Upper lobe of right lung (tissue), 1 donor: ENCODE results near the gene TBC1D22A. TPM values are rescaled to one million over a fixed set of nuclear protein-coding genes. Genes with fewer than 3 reads are reported as not detected.

Experiments
- ATAC-seq: fragments of 200-7000 bp; cut with Tn5 transposase; one replicate; pipeline ENCODE4 v1.9.1; 2020; ENCODE audit warnings: mild to moderate bottlenecking, moderate library complexity
- DNase-seq: peaks from one replicate; pipeline ENCODE4 v3.0.0-alpha.2; 2020
- H3K27ac ChIP-seq: fragments of 200-600 bp; one replicate; pipeline ENCODE4 v1.8.0; 2022
- H3K27me3 ChIP-seq: fragments of 200-600 bp; one replicate; pipeline ENCODE4 v1.8.0; 2022; ENCODE audit warnings: mild to moderate bottlenecking
- H3K36me3 ChIP-seq: fragments of 200-600 bp; one replicate; pipeline ENCODE4 v1.8.0; 2022
- H3K4me1 ChIP-seq: fragments of 200-600 bp; one replicate; pipeline ENCODE4 v1.8.0; 2022
- H3K4me3 ChIP-seq: fragments of 200-600 bp; one replicate; pipeline ENCODE4 v1.8.0; 2022; ENCODE audit warnings: mild to moderate bottlenecking
- H3K9me3 ChIP-seq: fragments of 200-600 bp; one replicate; pipeline ENCODE4 v1.8.0; 2022
- intact Hi-C: fragments of 100-400 bp; cut with DNase I; formaldehyde crosslinking; loops from one replicate; pipeline ENCODE4 v1.11.0; 2022
- total RNA-seq: library from RNA; stranded (reverse); fragmentation: NEBNext Ultra II Directional; extraction: Animal tissue kit (Norgen Biotek cat#: 25700); gene quantifications from one replicate; pipeline ENCODE4 v1.2.1, GENCODE V29; 2021
- TF ChIP-seq, protein P1 (sequence below): fragments of 200-600 bp; IDR thresholded peaks from one replicate; pipeline ENCODE4 v1.8.0; 2022; ENCODE audit warnings: antibody characterized with exemption
- donor health status: DM: no; HTN: yes; CAD: no; lungs with severe emphysema.

The TBC1D22A gene
- total RNA-seq, 1 donor from 2014 or later = 31.3 TPM

DNA sequence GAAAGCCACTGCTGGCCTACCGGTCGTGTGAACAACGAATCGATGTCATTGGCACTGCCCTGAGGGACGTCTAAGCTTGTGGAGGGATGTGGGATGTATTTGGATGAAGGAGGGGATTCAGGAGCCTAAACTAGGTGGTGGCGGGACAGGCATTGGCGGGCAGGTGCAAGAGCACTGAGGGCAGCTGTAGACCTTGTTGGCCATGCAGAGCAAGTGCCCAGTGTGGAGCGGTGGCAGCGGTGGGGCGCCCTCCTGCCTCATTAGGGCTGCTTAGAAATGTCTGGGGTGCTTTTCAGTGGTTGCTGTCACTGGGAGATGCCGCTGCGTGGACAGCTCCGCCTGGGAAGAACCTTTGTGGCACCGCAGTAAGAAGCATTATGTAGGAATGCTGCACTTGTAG lies 220.2 kb downstream of the TBC1D22A start:
- H3K9me3 ChIP-seq = no peaks in the 10 kb centered on the region
- H3K4me3 ChIP-seq = no peak overlapping the region
- intact Hi-C loops = no loop called here
- no peaks in the 10 kb centered on the region for H3K27me3 ChIP-seq
- no peak overlapping the region for H3K27ac ChIP-seq
- TF ChIP-seq, protein P1, sequence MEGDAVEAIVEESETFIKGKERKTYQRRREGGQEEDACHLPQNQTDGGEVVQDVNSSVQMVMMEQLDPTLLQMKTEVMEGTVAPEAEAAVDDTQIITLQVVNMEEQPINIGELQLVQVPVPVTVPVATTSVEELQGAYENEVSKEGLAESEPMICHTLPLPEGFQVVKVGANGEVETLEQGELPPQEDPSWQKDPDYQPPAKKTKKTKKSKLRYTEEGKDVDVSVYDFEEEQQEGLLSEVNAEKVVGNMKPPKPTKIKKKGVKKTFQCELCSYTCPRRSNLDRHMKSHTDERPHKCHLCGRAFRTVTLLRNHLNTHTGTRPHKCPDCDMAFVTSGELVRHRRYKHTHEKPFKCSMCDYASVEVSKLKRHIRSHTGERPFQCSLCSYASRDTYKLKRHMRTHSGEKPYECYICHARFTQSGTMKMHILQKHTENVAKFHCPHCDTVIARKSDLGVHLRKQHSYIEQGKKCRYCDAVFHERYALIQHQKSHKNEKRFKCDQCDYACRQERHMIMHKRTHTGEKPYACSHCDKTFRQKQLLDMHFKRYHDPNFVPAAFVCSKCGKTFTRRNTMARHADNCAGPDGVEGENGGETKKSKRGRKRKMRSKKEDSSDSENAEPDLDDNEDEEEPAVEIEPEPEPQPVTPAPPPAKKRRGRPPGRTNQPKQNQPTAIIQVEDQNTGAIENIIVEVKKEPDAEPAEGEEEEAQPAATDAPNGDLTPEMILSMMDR = no peak
- DNase-seq (no peak), ATAC-seq (no peak)
- H3K4me1 ChIP-seq = no peaks in the 10 kb centered on the region
- peaks cover 8% of the 10 kb centered on the region for H3K36me3 ChIP-seq

DNA sequence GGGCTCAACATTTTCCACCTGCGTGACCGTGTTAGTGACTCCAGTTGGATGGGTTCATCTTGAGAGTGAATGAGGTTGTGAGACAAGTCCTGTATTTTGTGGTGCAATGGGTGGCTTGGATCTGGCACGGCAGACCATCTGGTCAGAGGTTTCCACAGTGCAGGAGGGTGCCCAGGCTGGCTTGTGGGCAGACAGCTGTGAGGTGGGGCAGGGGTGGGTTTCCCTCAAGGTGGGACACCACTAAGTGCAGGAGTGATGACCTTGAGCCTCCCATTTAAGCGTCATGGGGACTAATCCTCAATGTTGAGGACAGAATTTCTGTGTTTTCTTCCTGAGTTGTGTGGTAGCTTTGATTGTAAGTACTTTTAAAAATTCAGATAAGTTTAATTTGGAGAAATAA lies 220.6 kb downstream of the TBC1D22A start:
- Histone ChIP-seq H3K4me1 (no peaks in the 10 kb centered on the region), H3K9me3 (no peaks in the 10 kb centered on the region), H3K27ac (no peak overlapping the region), H3K36me3 (peaks cover 8% of the 10 kb centered on the region), H3K4me3 (no peak overlapping the region), H3K27me3 (no peaks in the 10 kb centered on the region)
- TF ChIP-seq, protein P1 = no peak
- DNase-seq (no peak), ATAC-seq (no peak)
- intact Hi-C loops = no loop called here

DNA sequence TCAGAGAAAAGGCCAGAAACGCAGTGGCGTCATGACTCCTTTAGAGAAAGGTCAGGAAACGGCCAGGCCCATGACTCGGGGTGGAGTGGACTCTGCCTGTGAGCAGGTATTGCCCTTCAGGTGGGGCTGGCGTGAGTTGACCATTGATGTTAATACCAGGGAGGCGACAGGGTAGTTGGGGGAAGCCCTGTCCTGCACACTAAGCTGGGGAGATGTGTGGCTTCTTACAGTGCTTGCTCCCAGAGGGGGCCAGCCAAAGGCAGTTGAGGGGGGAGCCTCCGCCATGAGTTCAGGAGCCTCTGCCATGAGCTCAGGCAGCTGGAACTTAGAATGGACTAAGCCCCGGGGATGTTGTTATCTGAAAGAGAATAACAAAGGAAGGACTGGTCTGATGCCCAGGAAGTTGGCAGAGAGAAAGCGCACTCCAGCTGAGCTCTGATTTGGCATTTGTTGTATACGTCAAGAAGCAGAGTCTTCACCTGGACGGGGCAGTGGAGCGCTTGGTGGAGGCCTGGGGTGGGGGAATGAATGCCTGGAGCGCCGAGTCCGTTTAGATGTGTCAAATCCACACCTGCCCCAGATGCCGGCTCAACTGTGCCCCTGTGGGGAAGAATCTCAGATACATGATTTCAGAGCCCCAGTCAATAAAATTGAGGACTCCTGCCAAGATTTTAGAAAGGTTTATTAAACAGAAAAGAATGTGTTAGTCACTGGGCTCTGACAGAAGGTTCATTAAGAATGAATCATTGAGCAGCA lies 222.5 kb downstream of the TBC1D22A start:
- no peaks in the 10 kb centered on the region for H3K9me3 ChIP-seq
- peaks cover 2% of the 10 kb centered on the region for H3K36me3 ChIP-seq
- DNase-seq (no peak), ATAC-seq (no peak)
- H3K4me3 ChIP-seq = no peak overlapping the region
- no peak overlapping the region for H3K27ac ChIP-seq
- no peaks in the 10 kb centered on the region for H3K27me3 ChIP-seq
- TF ChIP-seq, protein P1 = no peak
- intact Hi-C loops = no loop called here
- no peaks in the 10 kb centered on the region for H3K4me1 ChIP-seq

DNA sequence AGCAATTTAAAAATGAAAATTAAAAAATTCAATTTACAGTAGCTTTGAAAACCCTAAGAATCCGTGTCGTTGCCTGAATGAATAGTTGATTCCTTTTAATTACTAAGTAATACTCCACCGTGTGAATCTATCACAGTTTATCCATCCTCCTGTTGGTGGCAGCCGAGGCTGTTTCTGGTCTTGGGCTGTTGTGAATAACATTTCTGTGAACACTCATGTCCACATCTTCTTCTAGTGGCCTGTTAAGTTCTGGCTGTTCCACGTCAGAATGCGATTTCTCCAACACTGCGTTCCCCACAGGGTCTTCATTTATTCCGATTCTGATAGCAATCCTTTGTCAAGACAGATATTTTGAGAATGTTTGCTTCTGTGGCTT lies 223.0 kb downstream of the TBC1D22A start:
- intact Hi-C loops = no loop called here
- DNase-seq = no peak
- Histone ChIP-seq H3K36me3 (no peaks in the 10 kb centered on the region), H3K4me3 (no peak overlapping the region), H3K9me3 (no peaks in the 10 kb centered on the region), H3K4me1 (no peaks in the 10 kb centered on the region), H3K27ac (no peak overlapping the region), H3K27me3 (no peaks in the 10 kb centered on the region)
- TF ChIP-seq, protein P1 = no peak
- no peak for ATAC-seq

DNA sequence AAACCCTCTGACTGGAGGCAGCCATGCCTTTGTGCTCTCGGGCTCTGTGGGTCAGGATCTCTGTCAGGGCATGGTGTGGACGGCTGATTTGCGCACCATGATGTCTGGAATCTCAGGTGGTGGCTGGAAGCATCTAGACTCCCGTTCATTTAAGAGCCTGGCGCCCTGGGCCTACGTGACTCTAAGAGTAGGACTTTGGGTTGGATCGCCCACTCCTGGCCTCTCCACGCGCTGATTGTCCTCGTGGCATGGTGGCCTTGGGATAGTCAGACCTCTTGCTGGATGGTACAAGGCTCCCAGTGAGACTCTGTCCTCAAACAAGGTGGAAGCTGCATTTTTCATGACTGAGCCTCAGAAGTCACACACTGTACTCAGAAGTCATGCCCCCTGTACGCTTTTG lies 224.3 kb downstream of the TBC1D22A start:
- Histone ChIP-seq H3K27ac (no peak overlapping the region), H3K36me3 (peaks cover 6% of the 10 kb centered on the region), H3K4me3 (no peak overlapping the region), H3K4me1 (no peaks in the 10 kb centered on the region), H3K27me3 (no peaks in the 10 kb centered on the region), H3K9me3 (no peaks in the 10 kb centered on the region)
- ATAC-seq (no peak), DNase-seq (no peak)
- TF ChIP-seq, protein P1 = no peak
- intact Hi-C loops = no loop called here
